ENCODE results near the gene ADCY1.

Gene ADCY1

GRCh38 chr7:45578022-45578421, 3.9 kb downstream of the ADCY1 start:
- no peak for DNase-seq (ENCODE audit: low read depth)

- no peak for DNase-seq (ENCODE audit: low read depth)
Observed at GRCh38 chr7:45578467-45578866, 4.3 kb downstream of the ADCY1 start.

- DNase-seq (ENCODE audit: low read depth): no peak
Observed at GRCh38 chr7:45579391-45579801, 5.2 kb downstream of the ADCY1 start.

GRCh38 chr7:45580053-45580872, 6.1 kb downstream of the ADCY1 start:
- no peak for DNase-seq (ENCODE audit: low read depth)

GRCh38 chr7:45581271-45581780, 7.2 kb downstream of the ADCY1 start:
- DNase-seq (ENCODE audit: low read depth): no peak

GRCh38 chr7:45582136-45582749, 8.1 kb downstream of the ADCY1 start:
- no peak for DNase-seq (ENCODE audit: low read depth)

GRCh38 chr7:45582868-45583277, 8.7 kb downstream of the ADCY1 start:
- DNase-seq (ENCODE audit: low read depth): no peak

- DNase-seq (ENCODE audit: low read depth): no peak
Observed at GRCh38 chr7:45583296-45583695, 9.1 kb downstream of the ADCY1 start.

- DNase-seq (ENCODE audit: low read depth): no peak
Observed at GRCh38 chr7:45584261-45585210, 10.4 kb downstream of the ADCY1 start.

- DNase-seq (ENCODE audit: low read depth): no peak
Observed at GRCh38 chr7:45585628-45586027, 11.5 kb downstream of the ADCY1 start.

- no peak for DNase-seq (ENCODE audit: low read depth)
Observed at GRCh38 chr7:45586542-45587520, 12.7 kb downstream of the ADCY1 start.

GRCh38 chr7:45588466-45588865, 14.3 kb downstream of the ADCY1 start:
- no peak for DNase-seq (ENCODE audit: low read depth)

GRCh38 chr7:45589061-45589460, 14.9 kb downstream of the ADCY1 start:
- no peak for DNase-seq (ENCODE audit: low read depth)

GRCh38 chr7:45589915-45590678, 15.9 kb downstream of the ADCY1 start:
- DNase-seq (ENCODE audit: low read depth): no peak

GRCh38 chr7:45590679-45591057, 16.5 kb downstream of the ADCY1 start:
- DNase-seq (ENCODE audit: low read depth): no peak

- no peak for DNase-seq (ENCODE audit: low read depth)
Observed at GRCh38 chr7:45591101-45591906, 17.1 kb downstream of the ADCY1 start.

- DNase-seq (ENCODE audit: low read depth): no peak
Observed at GRCh38 chr7:45592230-45592991, 18.2 kb downstream of the ADCY1 start.

- no peak for DNase-seq (ENCODE audit: low read depth)
Observed at GRCh38 chr7:45593121-45593541, 19.0 kb downstream of the ADCY1 start.

GRCh38 chr7:45593877-45594276, 19.7 kb downstream of the ADCY1 start:
- DNase-seq (ENCODE audit: low read depth): no peak
